GM18907 (cell line): ENCODE measurements around the gene ZBTB20.
"Not testable (repeated sequence)": the region's sequence is repeated elsewhere in the genome, so short reads cannot be mapped to it uniquely, and the experiment has no call there.

Experiments used
- ATAC-seq: cut with Tn5 transposase; IDR thresholded peaks from one replicate; pipeline ENCODE4 v1.9.1; 2021; ENCODE audit warnings: mild to moderate bottlenecking, moderate library complexity; ENCODE audit not compliant: unreplicated experiment

ZBTB20 gene

DNA sequence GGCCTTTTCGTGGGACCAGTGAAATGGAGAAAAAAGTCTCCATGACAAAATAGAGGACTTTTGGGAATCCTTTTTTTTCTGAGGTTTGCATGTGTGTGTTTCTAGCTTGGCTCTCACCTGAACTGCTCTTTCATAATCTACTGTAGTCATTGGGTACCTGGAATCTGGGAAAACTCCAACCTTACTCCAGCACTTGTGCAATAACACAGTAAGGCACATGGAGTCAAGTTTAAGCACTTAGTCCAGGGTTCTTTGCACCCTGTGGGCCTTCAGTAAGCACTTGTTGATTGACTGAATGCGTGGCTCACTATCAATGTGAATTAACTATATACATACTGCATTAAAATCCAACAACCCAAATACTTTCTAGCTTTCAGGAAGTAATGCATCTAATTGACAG, 299.5 kb downstream of the ZBTB20 start:
- no peak for ATAC-seq

DNA sequence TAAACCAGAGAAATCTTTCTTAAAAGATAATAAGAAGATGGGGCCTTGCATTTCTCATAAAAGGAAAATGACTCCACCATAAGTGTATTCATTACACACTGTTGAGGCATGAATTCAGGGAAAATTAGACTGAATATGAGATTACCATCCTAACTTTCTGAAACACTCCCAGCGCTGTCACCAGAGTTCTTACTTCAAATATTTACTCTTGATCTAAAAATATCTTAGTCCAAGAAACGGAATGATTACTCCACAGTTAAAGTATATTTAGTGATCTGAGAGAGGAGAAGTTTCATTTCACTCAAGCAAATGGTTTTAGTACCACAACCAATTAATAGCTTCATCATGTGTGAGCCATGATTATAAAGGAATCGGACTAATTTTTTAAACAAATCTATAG, 300.3 kb downstream of the ZBTB20 start:
- ATAC-seq, result no peak

DNA sequence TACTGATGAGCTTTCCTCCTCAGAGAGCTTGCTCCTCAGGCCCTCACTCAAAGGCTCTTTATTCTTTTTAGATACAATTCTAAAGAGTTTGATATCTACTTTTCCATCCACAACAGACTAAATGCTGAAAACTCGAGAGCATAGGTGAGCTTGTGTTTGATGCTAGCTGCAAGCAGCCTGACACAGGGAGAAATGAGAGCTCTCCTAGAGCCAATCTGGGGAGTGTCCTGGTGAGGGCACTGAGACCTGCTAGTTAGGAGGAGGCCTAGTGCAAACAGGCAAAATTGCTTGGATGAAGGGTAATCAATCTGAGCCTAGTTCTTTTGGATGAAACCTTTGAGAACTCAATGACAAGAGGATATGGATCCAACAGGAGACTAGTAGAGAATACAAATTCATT, 300.8 kb downstream of the ZBTB20 start:
- ATAC-seq, result no peak

DNA sequence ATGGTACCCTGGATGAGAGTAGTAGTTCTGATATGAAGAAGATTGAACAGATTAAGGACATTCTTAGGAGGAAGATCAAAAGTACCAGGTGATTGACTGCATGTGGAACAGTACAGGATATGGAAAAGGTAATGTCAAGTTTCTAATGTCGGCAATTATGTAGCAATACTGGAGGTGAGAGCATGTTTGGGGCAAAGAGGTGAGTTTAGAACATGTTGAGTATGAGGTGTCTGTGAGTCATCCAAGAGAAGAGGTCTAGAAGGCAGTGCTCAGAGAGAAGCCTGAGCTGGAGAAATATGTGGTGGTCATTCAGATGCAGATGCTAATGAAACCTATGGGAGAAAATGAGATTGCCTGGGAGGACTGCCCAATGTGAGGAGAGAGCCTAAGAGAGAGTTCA, 305.6 kb downstream of the ZBTB20 start:
- no peak for ATAC-seq

DNA sequence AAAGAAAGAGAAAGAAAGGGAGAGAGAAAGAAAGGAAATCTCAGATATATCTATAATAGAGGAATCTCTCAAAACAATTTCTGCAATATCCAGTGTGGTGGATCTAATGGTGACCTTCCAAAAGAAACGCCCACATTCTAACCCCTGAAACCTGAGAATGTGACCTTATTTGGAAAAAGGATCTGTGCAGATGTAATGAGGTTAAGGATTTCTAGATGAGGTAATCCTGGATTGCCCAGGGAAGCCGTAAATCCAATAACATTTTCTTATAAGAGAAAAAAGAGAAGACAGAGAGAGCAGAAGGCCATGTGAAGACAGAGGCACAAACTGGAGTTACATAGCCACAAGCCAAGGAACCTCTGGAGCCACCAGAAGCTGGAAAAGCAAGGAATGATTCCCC, 307.6 kb downstream of the ZBTB20 start:
- ATAC-seq, result no peak

DNA sequence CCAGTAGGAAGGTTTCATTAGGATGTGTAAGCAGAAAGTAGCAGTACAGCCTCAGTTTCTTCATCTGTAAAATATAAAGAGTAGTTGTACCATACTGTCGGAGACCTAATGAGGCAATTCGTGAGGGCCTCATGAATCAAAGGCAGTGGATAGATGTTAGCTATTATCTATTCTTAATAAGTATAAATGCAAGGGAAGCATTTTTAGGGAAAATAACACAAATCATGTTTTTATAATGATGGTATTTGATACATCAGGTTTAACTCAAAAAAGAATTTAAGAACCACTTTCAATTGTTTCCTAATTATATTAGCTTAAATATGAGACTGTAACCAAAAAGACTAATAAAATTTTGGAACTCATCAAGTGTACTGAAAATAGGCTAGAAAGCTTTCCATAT, 309.1 kb downstream of the ZBTB20 start:
- ATAC-seq, result no peak

DNA sequence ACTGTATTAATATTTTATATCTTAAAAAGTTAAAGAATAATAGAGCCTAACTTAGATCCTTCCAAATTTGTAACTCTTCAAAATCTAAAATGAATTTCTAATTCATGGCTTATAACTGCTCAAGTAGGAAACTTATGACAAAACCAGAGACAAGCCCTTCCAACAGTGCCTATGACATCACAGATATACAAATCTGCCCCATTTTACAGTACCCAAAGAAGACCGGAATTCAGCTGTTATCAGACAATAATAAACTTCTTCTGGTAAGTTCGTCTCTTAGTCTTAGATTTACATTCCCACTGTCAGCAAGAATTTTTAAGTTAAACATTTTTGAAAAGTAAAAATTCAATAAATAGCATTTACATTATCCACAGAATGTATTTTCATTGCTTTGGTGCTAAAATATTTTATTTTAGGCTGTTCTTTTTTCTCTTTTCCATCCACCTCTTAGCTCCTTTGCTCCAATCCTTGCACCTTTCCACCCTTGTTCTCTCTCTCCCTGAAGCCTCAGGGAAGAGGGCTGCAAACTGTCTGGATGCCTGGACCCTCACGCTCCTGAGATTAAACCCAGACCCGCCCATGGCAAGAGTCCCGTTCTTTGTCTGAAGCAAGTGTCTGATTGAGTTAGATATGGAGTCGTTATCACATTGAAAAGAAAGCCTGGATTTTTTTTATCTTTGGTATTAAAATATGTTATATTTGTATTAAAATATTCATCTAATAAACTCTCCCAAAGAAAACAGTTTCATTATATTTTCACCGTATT, 312.7 kb downstream of the ZBTB20 start:
- ATAC-seq, result no peak

DNA sequence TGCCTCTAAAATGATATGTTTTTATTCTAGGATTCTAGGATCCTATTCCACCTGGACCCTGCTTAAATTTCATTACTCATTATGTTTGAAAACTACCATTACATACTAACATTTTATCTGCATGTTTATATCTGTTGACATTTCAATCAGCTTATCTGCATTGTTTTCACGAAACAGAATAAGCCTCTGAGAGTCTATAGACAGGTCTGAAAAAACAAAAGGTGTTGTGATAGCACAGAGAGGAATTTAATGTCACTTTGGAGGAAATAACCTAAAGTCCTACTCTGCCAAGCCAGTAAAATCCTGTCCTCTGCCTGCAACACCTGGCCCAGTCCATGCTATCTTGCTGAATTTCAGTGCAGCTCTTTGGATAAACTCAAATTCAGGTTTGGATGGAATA, 315.2 kb downstream of the ZBTB20 start:
- ATAC-seq, result no peak

DNA sequence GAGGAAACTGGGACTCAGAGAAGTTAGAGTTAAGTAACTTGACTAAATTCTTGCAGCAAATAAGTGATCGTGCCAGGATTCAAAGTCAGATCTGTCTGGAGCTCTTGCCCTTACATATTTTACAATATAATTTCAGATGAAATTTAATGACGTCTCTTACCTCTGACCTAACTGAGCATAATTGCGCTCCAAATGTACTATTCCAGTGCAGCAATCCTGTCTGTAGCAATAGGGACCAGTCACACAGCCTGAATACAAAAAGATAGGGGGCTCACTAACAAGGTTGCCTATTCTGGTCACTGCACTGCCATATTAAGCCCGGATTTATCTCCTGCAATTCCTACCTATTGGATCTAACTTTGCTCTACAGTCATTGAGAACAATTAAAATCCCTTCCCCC, 316.4 kb downstream of the ZBTB20 start:
- no peak for ATAC-seq

DNA sequence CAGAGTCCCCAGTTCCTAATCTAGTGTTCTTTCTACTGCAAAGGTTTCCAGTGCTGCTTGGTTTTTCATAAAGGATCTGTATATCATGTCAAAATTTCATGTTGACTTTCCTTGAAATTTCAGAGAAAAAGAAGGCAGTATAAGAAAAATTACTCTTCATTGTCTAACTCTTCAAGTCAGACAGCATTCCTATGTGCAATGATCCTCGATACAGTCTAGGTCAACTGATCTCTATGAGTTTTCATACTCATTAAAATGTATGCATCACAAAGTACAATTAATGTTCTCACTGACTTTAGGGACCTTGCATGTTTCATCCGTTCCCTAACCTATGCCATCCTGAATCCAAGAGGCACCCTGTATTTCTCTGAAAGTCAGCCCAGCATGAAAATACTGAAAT, 317.3 kb downstream of the ZBTB20 start:
- ATAC-seq, result no peak

DNA sequence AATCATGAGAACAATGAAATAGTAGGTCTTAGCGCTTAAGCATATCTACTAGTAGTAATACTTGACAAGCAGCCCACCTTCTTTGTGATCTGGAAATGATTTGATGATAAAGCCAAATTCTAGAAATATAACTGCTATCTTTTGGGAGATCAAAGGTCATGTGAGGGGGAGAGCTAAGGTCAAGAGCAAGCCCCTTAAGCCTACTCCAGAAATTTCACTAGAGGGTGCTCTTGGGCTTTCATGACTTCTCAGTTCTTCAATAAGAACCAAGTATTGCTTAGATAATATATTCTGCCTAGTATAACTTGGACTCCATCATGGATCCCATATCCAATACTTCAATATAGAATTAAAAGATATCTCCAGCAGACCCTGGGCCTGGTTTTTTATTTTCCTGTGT, 319.6 kb downstream of the ZBTB20 start:
- peak; percentile 81 for ATAC-seq

DNA sequence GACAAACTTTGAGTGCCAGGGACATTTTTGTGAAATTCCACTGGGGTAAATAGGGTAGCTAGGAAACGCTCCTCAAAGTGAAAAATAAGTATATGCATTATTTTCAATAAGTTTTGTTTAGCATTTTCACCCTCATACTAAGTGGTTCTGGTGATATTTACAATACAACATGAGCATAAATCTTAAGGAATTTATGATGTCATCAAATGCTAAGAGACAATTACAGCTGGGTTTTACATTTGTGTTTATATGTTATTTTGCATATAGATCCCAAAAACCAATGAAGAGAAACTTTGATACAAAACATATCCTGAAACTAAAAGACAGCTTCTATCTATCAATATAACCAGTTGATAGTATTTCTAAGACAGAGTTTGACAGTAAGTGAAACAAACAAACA, 323.1 kb downstream of the ZBTB20 start:
- no peak for ATAC-seq

DNA sequence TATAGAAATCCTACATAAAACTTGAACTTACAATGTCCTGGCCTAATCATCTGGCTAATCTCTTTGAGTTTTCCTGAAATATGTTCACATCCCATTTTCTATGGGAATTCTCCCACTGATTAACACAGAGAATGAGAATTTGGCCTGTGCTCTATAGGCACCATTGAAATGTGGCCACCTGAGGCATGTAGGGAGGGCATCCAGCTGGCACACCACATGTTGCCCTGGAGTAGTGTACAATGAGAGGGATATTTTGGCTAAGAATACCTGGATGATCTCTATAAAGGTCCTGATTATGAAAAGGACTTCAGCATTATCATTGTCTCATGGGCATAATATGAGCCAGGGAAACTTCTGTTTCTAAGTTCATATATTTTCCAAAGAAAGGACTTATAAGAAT, 324.0 kb downstream of the ZBTB20 start:
- ATAC-seq, result no peak

DNA sequence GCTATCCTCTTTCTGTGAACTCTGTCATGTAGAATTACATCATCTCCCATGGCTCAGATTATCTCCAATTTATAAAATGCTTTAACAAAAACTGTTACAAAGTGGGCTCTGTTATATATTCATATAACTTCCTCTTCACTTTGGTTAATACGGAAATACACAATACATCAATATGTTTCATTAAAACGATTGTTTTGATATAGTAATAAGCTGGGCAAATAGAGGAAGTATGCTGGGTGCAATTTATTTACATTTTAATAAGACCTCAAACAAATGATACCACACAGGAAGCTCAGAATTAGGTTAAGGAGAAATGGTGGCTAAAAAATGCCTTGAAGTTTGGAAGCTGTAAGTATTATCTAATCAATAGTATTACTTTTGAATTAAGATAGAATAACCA, 331.0 kb downstream of the ZBTB20 start:
- ATAC-seq, result no peak

DNA sequence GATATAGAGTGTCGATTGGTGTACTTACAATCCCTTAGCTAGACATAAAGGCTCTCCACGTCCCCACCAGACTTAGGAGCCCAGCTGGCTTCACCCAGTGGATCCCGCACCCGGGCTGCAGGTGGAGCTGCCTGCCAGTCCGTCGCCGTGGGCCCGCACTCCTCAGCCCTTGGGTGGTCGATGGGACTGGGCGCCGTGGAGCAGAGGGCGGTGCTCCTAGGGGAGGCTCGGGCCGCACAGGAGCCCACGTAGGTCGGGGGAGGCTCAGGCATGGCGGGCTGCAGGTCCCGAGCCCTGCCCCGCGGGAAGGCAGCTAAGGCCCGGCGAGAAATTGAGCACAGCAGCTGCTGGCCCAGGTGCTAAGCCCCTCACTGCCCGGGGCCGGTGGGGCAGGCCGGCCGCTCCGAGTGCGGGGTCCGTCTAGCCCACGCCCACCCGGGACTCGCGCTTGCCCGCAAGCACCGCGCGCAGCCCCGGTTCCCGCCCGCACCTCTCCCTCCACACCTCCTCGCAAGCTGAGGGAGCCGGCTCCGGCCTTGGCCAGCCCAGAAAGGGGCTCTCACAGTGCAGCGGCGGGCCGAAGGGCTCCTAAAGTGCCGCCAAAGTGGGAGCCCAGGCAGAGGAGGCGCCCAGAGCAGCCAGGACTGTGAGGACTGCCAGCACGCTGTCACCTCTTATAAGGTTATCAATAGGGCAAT, 334.4 kb downstream of the ZBTB20 start:
- ATAC-seq, result not testable (repeated sequence)

DNA sequence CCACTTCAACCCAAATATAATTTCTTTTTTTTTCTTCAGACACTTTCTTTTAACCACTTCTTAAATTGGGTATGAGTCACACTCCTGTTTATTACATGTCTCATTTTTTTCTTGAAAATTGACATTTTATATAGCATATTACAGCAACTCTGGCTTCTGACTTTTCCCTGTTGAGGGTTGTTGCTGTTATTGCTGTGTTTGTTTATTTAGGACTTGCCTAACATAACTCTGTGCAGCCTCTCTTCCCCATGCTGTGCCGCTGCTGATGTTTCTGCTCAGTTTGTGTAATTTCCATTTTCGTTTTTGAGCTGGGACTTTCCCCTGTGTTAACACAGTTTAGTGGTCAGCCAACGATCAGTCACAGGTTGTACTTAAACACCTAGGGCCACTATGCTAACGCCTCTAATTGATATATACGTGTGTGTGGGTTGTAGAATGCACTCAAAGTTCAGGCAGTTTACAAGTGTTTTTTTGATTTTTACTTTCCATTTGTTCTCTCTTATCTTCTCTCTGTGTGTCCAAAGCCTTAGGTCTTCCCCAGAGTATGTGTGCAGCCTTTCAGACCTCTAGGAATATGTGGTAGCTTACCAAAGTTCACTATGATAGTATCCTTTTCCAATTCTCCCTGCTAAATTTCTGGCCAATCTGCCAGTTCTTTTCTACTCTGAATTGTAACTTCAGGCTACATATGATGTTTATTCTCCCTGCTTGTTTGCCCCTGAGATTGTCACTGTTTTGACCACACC, 337.2 kb downstream of the ZBTB20 start:
- ATAC-seq, result peak; percentile 99

DNA sequence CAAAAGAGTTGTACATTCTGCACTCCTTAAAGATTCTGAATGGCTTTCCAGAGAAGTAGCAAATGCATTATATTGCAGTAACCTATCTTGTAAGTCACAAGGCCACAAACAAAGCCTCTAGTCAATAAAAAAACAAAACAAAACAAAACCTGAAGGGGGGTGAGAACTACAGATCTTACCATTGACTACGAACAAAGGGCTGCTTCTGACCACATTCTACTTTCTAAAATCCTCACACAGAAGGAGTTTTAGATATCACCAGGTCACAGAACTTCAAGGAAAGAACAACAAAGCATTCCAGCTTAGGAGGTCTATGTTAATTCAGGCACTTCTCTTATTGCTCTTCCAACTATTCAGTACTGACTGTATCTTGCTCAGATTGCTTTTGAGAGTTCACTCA, 343.0 kb downstream of the ZBTB20 start:
- no peak for ATAC-seq

DNA sequence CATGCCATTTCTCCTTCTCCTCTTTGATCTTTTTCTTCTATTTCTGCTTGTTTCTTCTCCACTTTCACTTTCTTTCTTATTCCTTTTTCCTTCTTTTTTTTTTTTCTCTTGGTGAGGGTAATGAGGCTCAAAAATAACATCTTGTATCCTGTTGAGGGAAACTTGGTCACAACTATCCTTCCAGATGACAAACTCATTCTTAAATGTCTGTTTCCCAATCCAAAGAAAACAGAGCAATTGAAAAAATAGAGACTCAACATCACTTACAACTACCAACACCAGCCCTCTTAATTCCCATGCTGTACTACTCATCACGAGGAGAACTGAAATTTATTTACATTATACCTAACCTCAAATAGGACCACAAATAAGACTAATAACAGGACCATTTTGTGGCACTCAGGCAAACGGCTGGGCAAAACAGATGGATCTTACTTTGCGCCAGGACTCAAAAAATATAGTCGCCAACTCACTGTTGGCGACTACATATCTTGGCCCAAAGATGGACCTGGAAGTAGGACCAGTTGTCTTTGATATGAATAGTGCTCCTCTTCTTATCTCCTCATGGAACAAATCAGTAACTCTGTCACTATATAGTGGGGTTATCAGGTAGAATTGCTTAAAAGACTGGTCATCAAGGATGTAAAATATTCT, 343.9 kb downstream of the ZBTB20 start:
- no peak for ATAC-seq

DNA sequence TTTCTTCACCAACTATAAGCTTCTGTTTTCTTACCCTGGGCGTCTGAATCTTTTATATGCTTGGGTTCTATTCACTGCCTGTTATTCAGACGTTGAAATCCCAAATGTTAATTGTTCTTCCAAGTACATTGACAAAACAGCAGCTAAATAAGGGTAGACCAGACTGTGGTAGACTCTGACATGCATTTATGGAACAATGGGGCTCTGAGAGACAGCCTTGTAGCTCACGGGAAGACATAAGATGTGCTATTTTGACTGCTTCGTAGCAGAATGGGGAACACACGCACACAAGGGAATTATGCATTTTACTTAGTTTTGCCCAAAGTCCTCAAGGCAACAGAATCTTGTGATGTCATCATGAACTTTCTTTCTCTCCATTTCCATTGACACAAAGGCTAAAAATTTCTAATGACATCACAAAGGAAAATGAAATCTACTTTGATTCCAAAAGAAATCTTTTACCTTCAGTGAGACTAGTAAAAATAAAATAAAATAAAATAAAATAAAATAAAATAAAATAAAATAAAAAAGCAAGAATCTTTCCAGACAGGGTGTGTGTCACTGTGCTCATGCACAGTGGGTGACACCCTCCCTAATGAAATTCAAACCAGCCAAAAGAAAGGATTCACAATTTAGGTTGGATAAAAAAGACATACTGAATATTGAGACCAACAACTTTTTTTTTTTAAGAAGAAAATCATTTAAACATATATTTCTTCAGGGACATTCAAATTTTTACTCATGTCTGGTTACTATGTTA, 346.6 kb downstream of the ZBTB20 start:
- no peak for ATAC-seq

DNA sequence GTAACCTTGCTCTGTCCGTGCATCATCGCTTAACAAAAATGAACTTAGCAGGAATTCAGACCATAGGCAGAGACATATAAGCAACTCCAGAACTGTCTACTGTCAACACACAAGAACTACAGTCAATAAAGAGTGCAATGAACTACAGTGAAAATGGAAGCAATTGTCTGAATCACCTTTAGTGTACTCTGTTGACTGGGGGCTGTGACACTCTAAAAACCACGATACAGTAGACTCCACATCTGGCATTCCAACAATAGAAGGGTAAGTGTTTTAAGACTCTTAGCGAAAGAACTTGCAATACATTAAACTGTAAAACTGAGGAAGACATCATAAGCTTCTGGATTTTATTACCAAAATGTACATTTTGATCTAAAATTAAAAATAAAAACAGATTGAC, 347.3 kb downstream of the ZBTB20 start:
- ATAC-seq, result no peak

DNA sequence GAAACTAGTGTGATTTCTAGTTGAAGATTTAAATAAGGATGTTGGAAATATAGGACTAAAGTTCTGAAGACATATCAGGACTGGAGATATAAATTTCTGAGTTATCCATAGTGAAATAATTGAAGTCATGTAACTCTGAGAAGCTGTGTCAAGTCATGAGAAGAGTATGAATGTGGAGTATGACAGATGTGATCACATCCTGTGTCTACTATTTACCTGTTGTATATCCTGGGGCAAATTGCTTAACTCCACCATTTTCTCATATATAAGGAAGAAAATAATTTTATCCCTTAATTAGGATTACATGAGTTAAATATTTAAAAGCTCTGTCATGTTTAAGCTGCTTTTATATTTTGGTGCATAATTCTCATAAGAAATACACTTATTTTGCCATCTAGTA, 350.3 kb downstream of the ZBTB20 start:
- no peak for ATAC-seq
